ENCODE results near the gene HMGXB4. TPM values are rescaled to one million over a fixed set of nuclear protein-coding genes. Genes with fewer than 3 reads are reported as not detected.

The HMGXB4 gene
- total and polyA plus RNA-seq, 2 of the 4 experiments (the other 2 are of a cell fraction), result 11.8 to 18.5 TPM

DNA sequence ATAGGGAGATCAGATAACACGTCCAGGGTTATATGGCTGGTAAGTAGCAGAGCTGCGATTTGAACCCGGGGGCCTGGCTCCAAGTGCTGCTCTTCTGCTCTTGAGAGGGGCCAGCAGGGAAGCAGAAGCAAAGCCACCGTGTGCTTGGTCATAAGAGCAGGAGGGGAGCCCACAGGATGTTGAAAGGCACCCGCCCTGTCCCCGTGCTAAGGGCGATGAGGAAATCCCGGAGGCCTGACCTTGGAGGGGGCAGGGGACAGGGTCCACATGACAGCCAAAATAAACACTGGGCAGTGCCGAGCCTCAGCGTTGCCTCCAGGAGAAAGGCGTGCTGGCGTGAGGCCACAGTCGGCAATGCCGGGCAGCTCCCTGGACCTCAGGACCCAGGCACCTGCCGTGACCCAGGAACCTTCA, 71.2 kb downstream of the HMGXB4 start:
- Histone ChIP-seq H2BK20ac (ENCODE audit: low read depth, low read length) (no peak overlapping the region), H3K4ac (ENCODE audit: low read depth, low read length) (no peak overlapping the region), H2AK9ac (replicated peaks; ENCODE audit: low read depth, low read length, poor library complexity) (peak overlapping the region; percentile 23), H3K14ac (replicated peaks; ENCODE audit: low read depth, low read length) (no peak overlapping the region), H3K4me1 (ENCODE audit: control insufficient read depth, insufficient read depth, low read length) (peaks cover 4% of the 10 kb centered on the region), H3K4me3 (ENCODE audit: insufficient read depth, low read depth, low read length) (no peak overlapping the region), H2BK5ac (ENCODE audit: low read depth, low read length, poor library complexity, severe bottlenecking) (no peak overlapping the region), H3K79me1 (ENCODE audit: low read depth in 1 of 2, low read length in 2 of 2) (no peaks in the 10 kb centered on the region), H3K27ac (ENCODE audit: insufficient read depth, low read length) (no peak overlapping the region), H2BK120ac (ENCODE audit: low read depth, low read length) (no peak overlapping the region), H3K18ac (ENCODE audit: low read depth, low read length) (no peak overlapping the region), H3K56ac (ENCODE audit: extremely low read depth, insufficient read depth, low read length) (no peak overlapping the region), H3K9me1 (ENCODE audit: insufficient read depth, low read length) (peaks cover 10% of the 10 kb centered on the region), H4K91ac (ENCODE audit: insufficient read depth, low read depth, low read length) (no peak overlapping the region), H3K23ac (ENCODE audit: low read depth, low read length) (no peak overlapping the region), H3K9ac (ENCODE audit: low read depth, low read length) (no peak overlapping the region), H3K36me3 (ENCODE audit: control insufficient read depth, insufficient read depth, low read length) (peaks cover 65% of the 10 kb centered on the region), H3K9me3 (ENCODE audit: control insufficient read depth, insufficient read depth, low read length) (no peaks in the 10 kb centered on the region), H4K5ac (ENCODE audit: low read depth, low read length) (no peak overlapping the region), H3K27me3 (ENCODE audit: control insufficient read depth, insufficient read depth, low read length) (no peaks in the 10 kb centered on the region), H2AFZ (replicated peaks; ENCODE audit: low read length, poor library complexity) (no peak overlapping the region), H4K8ac (ENCODE audit: low read depth in 2 of 2, low read length in 2 of 2) (no peak overlapping the region), H2AK5ac (ENCODE audit: low read depth, low read length) (no peak overlapping the region; the same call in 1 of the 2 replicates), H2BK15ac (ENCODE audit: low read depth, low read length) (no peak overlapping the region), H4K20me1 (ENCODE audit: insufficient read depth, low read length) (no peaks in the 10 kb centered on the region), H3K4me2 (ENCODE audit: low read depth, low read length) (no peak overlapping the region)
- in situ Hi-C loops (cut with MboI; ENCODE audit: low sequenced_read_pairs) (no loop called here), intact Hi-C loops (cut with micrococcal nuclease) (no loop called here), dilution Hi-C loops (cut with HindIII; ENCODE audit: low sequenced_read_pairs, unreplicated experiment) (no loop called here)
- 73% methylated on average over 6 of the region's 15 CpGs; no CpG with 5 or more reads in 1 of the 2 experiments for WGBS, 2 experiments (ENCODE audit: extremely low coverage in 2 of 2, insufficient read length in 1 of 2)
- POLR2A ChIA-PET (ENCODE audit: unreplicated experiment), result no interaction called here
- ATAC-seq (ENCODE audit: low read depth) (no peak), DNase-seq (no peak)
- no peak for TF ChIP-seq BHLHE40 (IDR thresholded peaks at IDR 0.05; ENCODE audit: low read depth, low read length)
- TF ChIP-seq SMC3 (IDR thresholded peaks at IDR 0.05; ENCODE audit: low read depth, low read length), result no peak
- TF ChIP-seq RFX5 (IDR thresholded peaks at IDR 0.05; ENCODE audit: low read depth, low read length), result no peak
- TF ChIP-seq POLR2A (IDR thresholded peaks at IDR 0.05; ENCODE audit: low read depth, low read length), result no peak
- no peak for TF ChIP-seq MXI1 (IDR thresholded peaks at IDR 0.05; ENCODE audit: borderline replicate concordance, low read depth, low read length)
- BruUV-seq (replicated peaks), result no TSS peak
- CTCF ChIA-PET, result no interaction called here

All from IMR-90 (cell line).